NB4 (cell line): Measurements from ENCODE around the gene PALMD.
A peak's percentile ranks its signal among the peaks of the same experiment; 100 is the strongest.

Experiments used
- MYC ChIP-seq: IDR thresholded peaks from 2 replicates; pipeline ENCODE4 v1.6.1; 2011; ENCODE audit warnings: low read depth, low read length
- POLR2A ChIP-seq: IDR thresholded peaks from 2 replicates; pipeline ENCODE4 v1.6.1; 2011; ENCODE audit warnings: mild to moderate bottlenecking; ENCODE audit not compliant: insufficient read length; ENCODE audit errors: extremely low read depth
- TF ChIP-seq, protein P1 (sequence below): IDR thresholded peaks from one replicate; pipeline ENCODE4 v1.5.1; 2012; ENCODE audit warnings: low read depth, low read length

DNA sequence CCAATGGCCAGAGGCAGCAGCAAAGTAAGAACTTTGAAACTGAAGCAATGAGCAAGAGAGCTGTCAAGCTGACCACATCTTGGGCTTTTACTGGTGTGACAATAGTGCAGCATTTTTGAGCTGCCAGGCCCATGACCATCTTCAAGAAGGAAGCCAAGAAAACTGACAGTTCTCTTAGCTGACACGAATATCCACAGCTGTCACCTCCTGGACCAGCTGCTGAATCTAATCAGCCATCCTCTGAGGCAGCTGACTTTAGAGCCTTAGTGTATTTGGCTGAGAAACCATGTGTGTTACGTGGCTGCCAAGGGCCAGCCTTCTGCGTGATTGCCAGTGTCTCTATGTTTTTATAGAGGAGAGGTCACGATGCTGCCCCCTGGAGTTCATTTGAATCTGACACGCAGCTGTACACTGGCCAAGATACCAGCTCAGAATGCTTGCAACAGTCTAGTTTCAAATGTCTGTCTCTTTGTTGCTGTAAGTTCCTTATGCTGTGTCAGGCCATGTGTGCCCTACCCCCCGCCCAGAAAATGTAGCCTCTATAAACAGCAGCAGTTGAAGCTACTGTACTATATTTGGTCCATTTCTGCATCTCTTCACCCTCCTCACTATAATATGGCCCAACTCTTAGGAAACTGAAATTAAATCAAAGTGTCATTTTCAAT lies 39.7 kb downstream of the PALMD start:
- TF ChIP-seq, protein P1, sequence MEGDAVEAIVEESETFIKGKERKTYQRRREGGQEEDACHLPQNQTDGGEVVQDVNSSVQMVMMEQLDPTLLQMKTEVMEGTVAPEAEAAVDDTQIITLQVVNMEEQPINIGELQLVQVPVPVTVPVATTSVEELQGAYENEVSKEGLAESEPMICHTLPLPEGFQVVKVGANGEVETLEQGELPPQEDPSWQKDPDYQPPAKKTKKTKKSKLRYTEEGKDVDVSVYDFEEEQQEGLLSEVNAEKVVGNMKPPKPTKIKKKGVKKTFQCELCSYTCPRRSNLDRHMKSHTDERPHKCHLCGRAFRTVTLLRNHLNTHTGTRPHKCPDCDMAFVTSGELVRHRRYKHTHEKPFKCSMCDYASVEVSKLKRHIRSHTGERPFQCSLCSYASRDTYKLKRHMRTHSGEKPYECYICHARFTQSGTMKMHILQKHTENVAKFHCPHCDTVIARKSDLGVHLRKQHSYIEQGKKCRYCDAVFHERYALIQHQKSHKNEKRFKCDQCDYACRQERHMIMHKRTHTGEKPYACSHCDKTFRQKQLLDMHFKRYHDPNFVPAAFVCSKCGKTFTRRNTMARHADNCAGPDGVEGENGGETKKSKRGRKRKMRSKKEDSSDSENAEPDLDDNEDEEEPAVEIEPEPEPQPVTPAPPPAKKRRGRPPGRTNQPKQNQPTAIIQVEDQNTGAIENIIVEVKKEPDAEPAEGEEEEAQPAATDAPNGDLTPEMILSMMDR: peak; percentile 66
- TF ChIP-seq POLR2A (no peak), MYC (no peak; the same call in 1 of the 2 replicates)
